HCT116 (cell line): Measurements from ENCODE around the gene AMBRA1.

ENCODE experiments used
- RAD21 ChIP-seq: IDR thresholded peaks from 2 replicates; pipeline ENCODE4 v1.6.1; 2012; ENCODE audit warnings: low read depth, mild to moderate bottlenecking
- SRF ChIP-seq: IDR thresholded peaks from 2 replicates; pipeline ENCODE4 v1.6.1; 2012; ENCODE audit warnings: low read depth
- TF ChIP-seq, protein P1 (sequence below): IDR thresholded peaks from 2 replicates; pipeline ENCODE4 v1.6.1; 2012

DNA sequence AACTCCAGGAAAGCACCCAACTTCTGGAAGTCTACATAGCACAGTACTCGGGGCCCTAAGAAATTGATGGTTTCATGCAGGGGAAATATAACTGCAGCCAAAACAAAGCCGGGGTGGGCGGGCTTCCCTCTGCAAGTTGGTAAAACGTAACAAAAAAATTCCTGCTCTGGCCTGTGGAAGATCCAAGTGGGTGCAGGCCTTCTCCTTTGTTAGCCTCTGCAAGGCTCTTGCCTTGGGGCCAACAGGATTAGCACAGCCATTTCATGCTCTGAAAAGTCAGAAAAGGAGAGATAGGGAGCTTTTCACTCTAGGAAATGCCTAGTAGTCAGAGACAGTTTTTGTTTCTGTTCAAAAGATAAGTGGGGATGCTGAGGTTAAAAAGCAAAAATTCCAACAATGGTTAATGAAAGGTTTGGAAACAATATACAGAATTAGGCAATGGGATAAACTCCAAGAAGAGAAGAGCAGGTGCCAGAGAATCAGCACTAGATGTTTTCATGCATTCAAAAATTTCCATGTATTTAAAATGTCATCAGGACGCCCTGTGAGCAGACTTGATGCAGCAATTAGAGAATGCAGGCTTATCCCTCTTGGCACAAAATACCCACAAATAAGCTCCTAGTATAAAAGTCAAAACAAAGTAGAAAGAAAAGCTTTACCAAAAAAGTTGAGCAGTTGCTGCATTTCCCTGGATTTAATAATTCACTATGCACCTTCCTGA, 130.0 kb downstream of the AMBRA1 start:
- TF ChIP-seq RAD21 (no peak), SRF (no peak)
- TF ChIP-seq, protein P1, sequence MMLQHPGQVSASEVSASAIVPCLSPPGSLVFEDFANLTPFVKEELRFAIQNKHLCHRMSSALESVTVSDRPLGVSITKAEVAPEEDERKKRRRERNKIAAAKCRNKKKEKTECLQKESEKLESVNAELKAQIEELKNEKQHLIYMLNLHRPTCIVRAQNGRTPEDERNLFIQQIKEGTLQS: no peak
